H9 (cell line): ENCODE measurements around the gene MICAL2. TPM values are rescaled to one million over a fixed set of nuclear protein-coding genes. Genes with fewer than 3 reads are reported as not detected.

ENCODE experiments used
- DNase-seq: peaks from one replicate; pipeline ENCODE4 v3.0.0-alpha.2; 2017
- H2AFZ ChIP-seq: one replicate; pipeline ENCODE4 v1.6.1; 2013; ENCODE audit warnings: mild to moderate bottlenecking, low read length, control low read depth, moderate library complexity
- H2AK5ac ChIP-seq: 2 replicates; pipeline ENCODE4 v1.6.1; 2013; ENCODE audit warnings: low read length, control low read depth, mixed read lengths; ENCODE audit not compliant: insufficient read length
- H2BK120ac ChIP-seq: one replicate; pipeline ENCODE4 v1.6.1; 2013; ENCODE audit warnings: low read depth, mild to moderate bottlenecking, low read length, control low read depth, inconsistent platforms; ENCODE audit not compliant: poor library complexity, severe bottlenecking
- H2BK12ac ChIP-seq: 2 replicates; pipeline ENCODE4 v1.6.1; 2013; ENCODE audit warnings: low read length, control low read depth, mixed read lengths, low read depth; ENCODE audit not compliant: insufficient read length
- H2BK15ac ChIP-seq: 2 replicates; pipeline ENCODE4 v1.6.1; 2013; ENCODE audit warnings: low read depth, low read length, control low read depth
- H2BK20ac ChIP-seq: one replicate; pipeline ENCODE4 v1.6.1; 2013; ENCODE audit warnings: low read depth, mild to moderate bottlenecking, low read length, control low read depth, inconsistent platforms; ENCODE audit not compliant: poor library complexity, severe bottlenecking
- H2BK5ac ChIP-seq: 2 replicates; pipeline ENCODE4 v1.6.1; 2013; ENCODE audit warnings: low read length, control low read depth, mixed read lengths; ENCODE audit not compliant: insufficient read length
- H3K14ac ChIP-seq: 2 replicates; pipeline ENCODE4 v1.6.1; 2013; ENCODE audit warnings: low read length, control low read depth; ENCODE audit not compliant: insufficient read depth
- H3K18ac ChIP-seq: 2 replicates; pipeline ENCODE4 v1.6.1; 2013; ENCODE audit warnings: low read depth, mild to moderate bottlenecking, mixed read lengths, low read length, control low read depth; ENCODE audit not compliant: insufficient read length
- H3K23ac ChIP-seq: 2 replicates; pipeline ENCODE4 v1.6.1; 2013; ENCODE audit warnings: low read length, control low read depth, mixed read lengths, low read depth; ENCODE audit not compliant: insufficient read length
- H3K23me2 ChIP-seq: 2 replicates; pipeline ENCODE4 v1.6.1; 2013; ENCODE audit warnings: low read depth, mild to moderate bottlenecking, mixed read lengths, low read length, control low read depth; ENCODE audit not compliant: insufficient read length, poor library complexity, severe bottlenecking
- H3K27ac ChIP-seq: 2 replicates; pipeline ENCODE4 v1.5.1; 2013; ENCODE audit warnings: low read length, control low read depth, mixed read lengths, low read depth; ENCODE audit not compliant: insufficient read length
- H3K27me3 ChIP-seq: 2 replicates; pipeline ENCODE4 v1.6.1; 2013; ENCODE audit warnings: low read length, control low read depth, inconsistent platforms; ENCODE audit not compliant: insufficient read depth
- H3K4ac ChIP-seq: 2 replicates; pipeline ENCODE4 v1.6.1; 2013; ENCODE audit warnings: low read depth, mild to moderate bottlenecking, control low read depth, inconsistent platforms, low read length, moderate library complexity
- H3K4me1 ChIP-seq: 2 replicates; pipeline ENCODE4 v1.6.1; 2013; ENCODE audit warnings: low read length, control low read depth, inconsistent platforms; ENCODE audit not compliant: insufficient read depth
- H3K4me2 ChIP-seq: 2 replicates; pipeline ENCODE4 v1.6.1; 2013; ENCODE audit warnings: low read length, control low read depth, mixed read lengths; ENCODE audit not compliant: insufficient read length, insufficient read depth
- H3K56ac ChIP-seq: 2 replicates; pipeline ENCODE4 v1.6.1; 2013; ENCODE audit warnings: low read depth, mild to moderate bottlenecking, mixed read lengths, low read length, control low read depth; ENCODE audit not compliant: insufficient read length
- H3K79me1 ChIP-seq: 2 replicates; pipeline ENCODE4 v1.6.1; 2013; ENCODE audit warnings: low read depth, mild to moderate bottlenecking, moderate library complexity, low read length, control low read depth, inconsistent platforms; ENCODE audit not compliant: insufficient read depth, poor library complexity, severe bottlenecking
- H3K79me2 ChIP-seq: 2 replicates; pipeline ENCODE4 v1.6.1; 2013; ENCODE audit warnings: low read length, control low read depth, inconsistent platforms; ENCODE audit not compliant: insufficient read depth
- H3K9ac ChIP-seq: 2 replicates; pipeline ENCODE4 v1.6.1; 2013; ENCODE audit warnings: low read length, control low read depth, mixed read lengths; ENCODE audit not compliant: insufficient read length; ENCODE audit errors: extremely low read depth
- H3K9me3 ChIP-seq: one replicate; pipeline ENCODE4 v1.6.1; 2013; ENCODE audit warnings: low read depth, low read length, inconsistent platforms; ENCODE audit not compliant: control insufficient read depth
- H3T11ph ChIP-seq: one replicate; pipeline ENCODE4 v1.6.1; 2013; ENCODE audit warnings: mild to moderate bottlenecking, low read length, control low read depth, inconsistent platforms
- H4K20me1 ChIP-seq: one replicate; pipeline ENCODE4 v1.6.1; 2013; ENCODE audit not compliant: control insufficient read depth, insufficient read length, insufficient read depth
- H4K5ac ChIP-seq: 2 replicates; pipeline ENCODE4 v1.6.1; 2013; ENCODE audit warnings: low read depth, mild to moderate bottlenecking, mixed read lengths, low read length, control low read depth; ENCODE audit not compliant: insufficient read length
- H4K8ac ChIP-seq: replicated peaks from 2 replicates; pipeline ENCODE4 v1.6.1; 2013; ENCODE audit warnings: low read length, control low read depth, mixed read lengths, low read depth; ENCODE audit not compliant: insufficient read length
- H4K91ac ChIP-seq: 2 replicates; pipeline ENCODE4 v1.6.1; 2013; ENCODE audit warnings: low read depth, mild to moderate bottlenecking, moderate library complexity, mixed read lengths, low read length, control low read depth; ENCODE audit not compliant: insufficient read length
- H3K27ac Mint-ChIP-seq, 3 experiments: 2 replicates in 2 of 3; 3 replicates in 1 of 3; pipeline ENCODE4 v1.8.0; 2020 to 2021; ENCODE audit warnings: mixed read lengths in 3 of 3, mild to moderate bottlenecking in 1 of 3, moderate library complexity in 1 of 3
- H3K27me3 Mint-ChIP-seq: 2 replicates; pipeline ENCODE4 v1.8.0; 2021; ENCODE audit warnings: low read depth, mild to moderate bottlenecking, moderate library complexity, mixed read lengths
- H3K36me3 Mint-ChIP-seq, 3 experiments: 2 replicates in 2 of 3; 3 replicates in 1 of 3; pipeline ENCODE4 v1.8.0; 2020 to 2021; ENCODE audit warnings: low read depth in 3 of 3, mixed read lengths in 3 of 3; ENCODE audit not compliant: insufficient read depth in 1 of 3
- H3K4me1 Mint-ChIP-seq, 2 experiments: 2 replicates each; pipeline ENCODE4 v1.8.0; 2020; ENCODE audit warnings: mixed read lengths in 2 of 2
- H3K4me3 Mint-ChIP-seq, 2 experiments: 2 replicates in 1 of 2; 3 replicates in 1 of 2; pipeline ENCODE4 v1.8.0; 2020 to 2021; ENCODE audit warnings: mild to moderate bottlenecking in 2 of 2, mixed read lengths in 2 of 2, moderate library complexity in 1 of 2
- H3K9me3 Mint-ChIP-seq, 2 experiments: 2 replicates in 1 of 2; 3 replicates in 1 of 2; pipeline ENCODE4 v1.8.0; 2020; ENCODE audit warnings: mild to moderate bottlenecking in 2 of 2, mixed read lengths in 2 of 2, moderate library complexity in 1 of 2
- CTCF ChIP-seq: fragments of 200-600 bp; sonication (generic); conservative IDR thresholded peaks from 3 replicates; pipeline ENCODE4 v1.8.0; 2021; ENCODE audit warnings: antibody characterized with exemption, mild to moderate bottlenecking
- WGBS: extraction: QIAGEN DNeasy Blood & Tissue Kit; methylation state at CpG from one replicate; pipeline ENCODE4 v1.1.7; 2013; ENCODE audit warnings: missing lambda C conversion rate, low lambda C conversion rate, mixed read lengths; ENCODE audit not compliant: insufficient read length; ENCODE audit errors: extremely low coverage; 5-methylcytosine and 5-hydroxymethylcytosine counted together
- total RNA-seq: library from RNA; stranded (reverse); gene quantifications from 2 replicates; pipeline ENCODE4 v1.2.1, GENCODE V29; 2021

MICAL2 gene
- total RNA-seq, 1 experiment from 2014 or later, result 4.7 TPM

GRCh38 chr11:12239396-12239795, 129.0 kb downstream of the MICAL2 start:
- TF ChIP-seq CTCF, result no peak
- Histone ChIP-seq H3K79me1 (no peaks in the 10 kb centered on the region), H2BK120ac (no peak overlapping the region), H3K27ac (no peak overlapping the region), H3K23me2 (no peaks in the 10 kb centered on the region), H3T11ph (no peak overlapping the region), H4K20me1 (no peaks in the 10 kb centered on the region), H2BK12ac (no peak overlapping the region), H3K18ac (no peak overlapping the region), H3K23ac (no peak overlapping the region), H3K9me3 (no peaks in the 10 kb centered on the region), H3K4ac (no peak overlapping the region), H3K4me1 (peaks cover 7% of the 10 kb centered on the region; the same call in 1 of the 2 replicates), H3K14ac (no peak overlapping the region), H3K79me2 (no peaks in the 10 kb centered on the region), H2BK15ac (no peak overlapping the region), H4K5ac (no peak overlapping the region), H2AFZ (no peak overlapping the region), H3K56ac (no peak overlapping the region), H2BK5ac (no peak overlapping the region), H4K91ac (no peak overlapping the region), H3K4me2 (no peak overlapping the region), H2BK20ac (no peak overlapping the region), H3K9ac (no peak overlapping the region), H2AK5ac (no peak overlapping the region), H4K8ac (no peak overlapping the region), H3K27me3 (no peaks in the 10 kb centered on the region)
- Mint-ChIP-seq H3K4me1 (peaks cover 34 to 42% of the 10 kb centered on the region in 2 experiments), H3K4me3 (no peak overlapping the region), H3K36me3 (no peaks in the 10 kb centered on the region; a peak in 1 of 7 replicates), H3K27me3 (peaks cover 4% of the 10 kb centered on the region), H3K27ac (no peak overlapping the region), H3K9me3 (no peaks in the 10 kb centered on the region)
- no CpG with 5 or more reads among the region's 4 CpGs for WGBS
- no peak for DNase-seq
